ENCODE measurements around the gene DUOXA1.

GRCh38 chr15:45093013-45093412 lies 36.7 kb downstream of the DUOXA1 start:
- TF ChIP-seq YY1 (IDR thresholded peaks at IDR 0.05; ENCODE audit: insufficient read depth, insufficient read length) (no peak), ZNF274 (IDR thresholded peaks at IDR 0.05; ENCODE audit: low read depth, low read length) (no peak), SUZ12 (IDR thresholded peaks at IDR 0.05; ENCODE audit: extremely low read depth, insufficient read depth, insufficient read length) (no peak)
